IMR-90 (cell line): Measurements from ENCODE around the gene EXOC3L2. TPM values are rescaled to one million over a fixed set of nuclear protein-coding genes. Genes with fewer than 3 reads are reported as not detected.
"Not testable (repeated sequence)": the region's sequence is repeated elsewhere in the genome, so short reads cannot be mapped to it uniquely, and the experiment has no call there.

Experiments used
- ATAC-seq: fragments of 200-7000 bp; cut with Tn5 transposase; 2 replicates; pipeline ENCODE4 v1.9.1; 2020; ENCODE audit warnings: low read depth, mild to moderate bottlenecking, moderate library complexity
- BruUV-seq: library from RNA; stranded (reverse); fragments of 400-500 nt; replicated peaks from 2 replicates; lab custom pipeline; 2021; lab: Mats Ljungman, UMichigan
- CTCF ChIA-PET: fragments of 300-600 bp; formaldehyde crosslinking; extraction: SDS; loops from one replicate; lab custom pipeline; 2021; ENCODE audit warnings: antibody characterized with exemption; lab: Yijun Ruan, JAX
- POLR2A ChIA-PET: fragments of 300-600 bp; sonication (Branson Sonifier 250); formaldehyde crosslinking; loops from one replicate; lab custom pipeline; 2022; ENCODE audit warnings: antibody characterized with exemption; ENCODE audit not compliant: unreplicated experiment; lab: Charles Lee
- DNase-seq: peaks from one replicate; pipeline ENCODE4 v3.0.0; 2013
- H2AFZ ChIP-seq: replicated peaks from 2 replicates; pipeline ENCODE3; 2013; ENCODE audit warnings: low read length, mild to moderate bottlenecking; ENCODE audit not compliant: poor library complexity
- H2AK5ac ChIP-seq: 2 replicates; pipeline ENCODE4 v1.6.1; 2013; ENCODE audit warnings: low read depth, low read length, inconsistent platforms
- H2AK9ac ChIP-seq: replicated peaks from 2 replicates; pipeline ENCODE3; 2013; ENCODE audit warnings: mild to moderate bottlenecking, low read depth, low read length, moderate library complexity; ENCODE audit not compliant: poor library complexity
- H2BK120ac ChIP-seq: 2 replicates; pipeline ENCODE4 v1.6.1; 2013; ENCODE audit warnings: low read depth, low read length, inconsistent platforms
- H2BK15ac ChIP-seq: 3 replicates; pipeline ENCODE4 v1.6.1; 2013; ENCODE audit warnings: low read depth, low read length, inconsistent platforms
- H2BK20ac ChIP-seq: 2 replicates; pipeline ENCODE4 v1.6.1; 2013; ENCODE audit warnings: low read depth, mild to moderate bottlenecking, inconsistent platforms, low read length, moderate library complexity
- H2BK5ac ChIP-seq: 2 replicates; pipeline ENCODE4 v1.6.1; 2013; ENCODE audit warnings: mild to moderate bottlenecking, low read depth, low read length, inconsistent platforms; ENCODE audit not compliant: poor library complexity, severe bottlenecking
- H3K14ac ChIP-seq: replicated peaks from 2 replicates; pipeline ENCODE4 v1.6.1; 2013; ENCODE audit warnings: low read depth, low read length, inconsistent platforms
- H3K18ac ChIP-seq: 2 replicates; pipeline ENCODE4 v1.6.1; 2013; ENCODE audit warnings: low read depth, low read length, control low read depth
- H3K23ac ChIP-seq: 2 replicates; pipeline ENCODE4 v1.6.1; 2013; ENCODE audit warnings: low read depth, low read length, inconsistent platforms
- H3K27ac ChIP-seq: 2 replicates; pipeline ENCODE4 v1.5.1; 2013; ENCODE audit warnings: mild to moderate bottlenecking, control low read depth, low read length; ENCODE audit not compliant: insufficient read depth
- H3K27me3 ChIP-seq: 2 replicates; pipeline ENCODE4 v1.6.1; 2013; ENCODE audit warnings: low read length; ENCODE audit not compliant: control insufficient read depth, insufficient read depth
- H3K36me3 ChIP-seq: 2 replicates; pipeline ENCODE4 v1.6.1; 2013; ENCODE audit warnings: low read length, mixed read lengths; ENCODE audit not compliant: control insufficient read depth, insufficient read depth
- H3K4ac ChIP-seq: 2 replicates; pipeline ENCODE4 v1.6.1; 2013; ENCODE audit warnings: low read depth, low read length, inconsistent platforms
- H3K4me1 ChIP-seq: 2 replicates; pipeline ENCODE4 v1.6.1; 2013; ENCODE audit warnings: low read length, mixed read lengths; ENCODE audit not compliant: control insufficient read depth, insufficient read depth
- H3K4me2 ChIP-seq: 2 replicates; pipeline ENCODE4 v1.6.1; 2013; ENCODE audit warnings: low read depth, mild to moderate bottlenecking, control low read depth, low read length, moderate library complexity
- H3K4me3 ChIP-seq: 2 replicates; pipeline ENCODE4 v1.5.1; 2013; ENCODE audit warnings: low read depth, mild to moderate bottlenecking, control low read depth, low read length, moderate library complexity; ENCODE audit not compliant: insufficient read depth
- H3K56ac ChIP-seq: 2 replicates; pipeline ENCODE4 v1.6.1; 2013; ENCODE audit warnings: low read length, inconsistent platforms; ENCODE audit not compliant: insufficient read depth; ENCODE audit errors: extremely low read depth
- H3K79me1 ChIP-seq, 2 experiments: 2 replicates each; pipeline ENCODE4 v1.6.1; 2013; ENCODE audit warnings: low read length in 2 of 2, inconsistent platforms in 1 of 2, low read depth in 1 of 2
- H3K9ac ChIP-seq: 2 replicates; pipeline ENCODE4 v1.6.1; 2013; ENCODE audit warnings: low read depth, low read length, control low read depth
- H3K9me1 ChIP-seq: 2 replicates; pipeline ENCODE4 v1.6.1; 2013; ENCODE audit warnings: low read length, inconsistent platforms; ENCODE audit not compliant: insufficient read depth
- H3K9me3 ChIP-seq: 2 replicates; pipeline ENCODE4 v1.6.1; 2013; ENCODE audit warnings: low read length; ENCODE audit not compliant: control insufficient read depth, insufficient read depth
- H4K20me1 ChIP-seq: 2 replicates; pipeline ENCODE4 v1.6.1; 2013; ENCODE audit warnings: low read length, inconsistent platforms; ENCODE audit not compliant: insufficient read depth
- H4K5ac ChIP-seq: 2 replicates; pipeline ENCODE4 v1.6.1; 2013; ENCODE audit warnings: mild to moderate bottlenecking, low read depth, low read length, control low read depth
- H4K8ac ChIP-seq, 2 experiments: 2 replicates each; pipeline ENCODE4 v1.6.1; 2013; ENCODE audit warnings: low read depth in 2 of 2, low read length in 2 of 2, control low read depth in 1 of 2, inconsistent platforms in 1 of 2
- H4K91ac ChIP-seq: 2 replicates; pipeline ENCODE4 v1.6.1; 2013; ENCODE audit warnings: low read depth, low read length, inconsistent platforms; ENCODE audit not compliant: insufficient read depth
- BHLHE40 ChIP-seq: fragments of 150-350 bp; IDR thresholded peaks from 2 replicates; pipeline ENCODE4 v1.6.1; 2016; ENCODE audit warnings: mild to moderate bottlenecking, low read depth, low read length
- WGBS, 2 experiments: methylation state at CpG; one replicate each; pipeline versions ENCODE4 v1.1.5 to v1.1.7; 2013; ENCODE audit warnings: missing lambda C conversion rate in 2 of 2; ENCODE audit not compliant: insufficient read length in 1 of 2; ENCODE audit errors: extremely low coverage in 2 of 2; 5-methylcytosine and 5-hydroxymethylcytosine counted together
- dilution Hi-C: fragments of 300-500 bp; cut with HindIII; formaldehyde crosslinking; loops from one replicate; pipeline ENCODE4 v1.14.3; 2018; ENCODE audit warnings: low sequenced_read_pairs; ENCODE audit not compliant: unreplicated experiment
- in situ Hi-C: fragments of 300-500 bp; cut with MboI; formaldehyde crosslinking; loops from 3 replicates; pipeline ENCODE4 v1.14.3; 2019; ENCODE audit warnings: low sequenced_read_pairs, inconsistent platforms, mixed read lengths
- intact Hi-C: fragments of 100-400 bp; cut with micrococcal nuclease; formaldehyde crosslinking; loops from 2 replicates; pipeline ENCODE4 v1.10.0; 2022
- polyA plus RNA-seq, 3 experiments: library from polyadenylated mRNA; depleted of rRNA; stranded (reverse); fragments of >200 nt; gene quantifications; 2 replicates each; pipeline ENCODE4 v1.2.3, GENCODE V29; 2012; ENCODE audit warnings: low replicate concordance in 1 of 3
- total RNA-seq: library from RNA; depleted of rRNA; stranded (reverse); fragments of >200 nt; gene quantifications from 2 replicates; pipeline ENCODE4 v1.2.3, GENCODE V29; 2012

The EXOC3L2 gene
- total and polyA plus RNA-seq, 2 of the 4 experiments (the other 2 are of a cell fraction): 0.03 TPM; not detected in 1

GRCh38 chr19:45271098-45271734 lies 26.0 kb upstream of the EXOC3L2 start:
- H3K9me3 ChIP-seq: no peaks in the 10 kb centered on the region
- intact Hi-C loops: no loop called here
- no peak overlapping the region for H3K4ac ChIP-seq
- no peak overlapping the region for H2AK5ac ChIP-seq
- H3K4me3 ChIP-seq: no peak overlapping the region
- ATAC-seq (no peak), DNase-seq (no peak)
- H3K9ac ChIP-seq: no peak overlapping the region
- TF ChIP-seq BHLHE40: no peak
- no peak overlapping the region for H2BK20ac ChIP-seq
- H3K4me1 ChIP-seq: peaks cover 8% of the 10 kb centered on the region
- no peak overlapping the region for H4K91ac ChIP-seq
- H2BK15ac ChIP-seq: no peak overlapping the region
- no peak overlapping the region for H3K23ac ChIP-seq
- no peak overlapping the region for H2BK120ac ChIP-seq
- no peak overlapping the region for H2AK9ac ChIP-seq
- ChIA-PET CTCF (no interaction called here), POLR2A (no interaction called here)
- H3K9me1 ChIP-seq: peaks cover 8% of the 10 kb centered on the region
- dilution Hi-C loops: no loop called here
- H3K36me3 ChIP-seq: peaks cover 44% of the 10 kb centered on the region
- no peak overlapping the region for H3K14ac ChIP-seq
- H3K79me1 ChIP-seq: peaks cover 12 to 18% of the 10 kb centered on the region in 2 experiments; a peak in 3 of 4 replicates
- no peak overlapping the region for H3K4me2 ChIP-seq
- H2AFZ ChIP-seq: no peak overlapping the region
- peaks cover 15% of the 10 kb centered on the region for H4K20me1 ChIP-seq
- no peak overlapping the region for H3K27ac ChIP-seq
- WGBS, 2 experiments: 97% methylated on average over 6 of the region's 21 CpGs; no CpG with 5 or more reads in 1 of the 2 experiments
- no peak overlapping the region for H4K8ac ChIP-seq
- no peak overlapping the region for H4K5ac ChIP-seq
- BruUV-seq: no TSS peak
- no peak overlapping the region for H2BK5ac ChIP-seq
- no peak overlapping the region for H3K18ac ChIP-seq
- in situ Hi-C loops: no loop called here
- H3K27me3 ChIP-seq: no peaks in the 10 kb centered on the region
- H3K56ac ChIP-seq: no peak overlapping the region

- H4K5ac ChIP-seq, H3K56ac ChIP-seq, H2BK120ac ChIP-seq, DNase-seq, H3K27ac ChIP-seq, H3K4me3 ChIP-seq, H3K4me1 ChIP-seq, H3K9ac ChIP-seq, dilution Hi-C loops, H3K14ac ChIP-seq, H2BK15ac ChIP-seq, POLR2A ChIA-PET, H2AFZ ChIP-seq, in situ Hi-C loops, BruUV-seq, H3K18ac ChIP-seq, H4K8ac ChIP-seq, H2BK5ac ChIP-seq, H3K9me3 ChIP-seq, intact Hi-C loops, H2BK20ac ChIP-seq, H4K91ac ChIP-seq, H3K4me2 ChIP-seq, H2AK5ac ChIP-seq, ATAC-seq, H3K4ac ChIP-seq, H3K27me3 ChIP-seq, H3K23ac ChIP-seq, H2AK9ac ChIP-seq, CTCF ChIA-PET: not testable (repeated sequence)
- Histone ChIP-seq H3K79me1 (peaks cover 15 to 18% of the 10 kb centered on the region in 2 experiments; a peak in 3 of 4 replicates), H4K20me1 (peaks cover 18% of the 10 kb centered on the region), H3K9me1 (peaks cover 11% of the 10 kb centered on the region), H3K36me3 (peaks cover 47% of the 10 kb centered on the region)
- WGBS, 2 experiments: 100% methylated on average over 5 of the region's 13 CpGs; no CpG with 5 or more reads in 1 of the 2 experiments
These were observed 24.7 kb upstream of the EXOC3L2 start for GRCh38 chr19:45269939-45270338.
